CD8-positive, alpha-beta memory T cell (primary cell): ENCODE data around the gene PTPRQ. TPM values are rescaled to one million over a fixed set of nuclear protein-coding genes. Genes with fewer than 3 reads are reported as not detected.

ENCODE experiments used
- CTCF ChIA-PET: fragments of 350-600 bp; sonication (Branson Sonifier 250); formaldehyde crosslinking; loops from one replicate; lab custom pipeline; 2021; ENCODE audit warnings: antibody characterized with exemption; lab: Charles Lee
- POLR2A ChIA-PET: fragments of 350-600 bp; sonication (Branson Sonifier 250); formaldehyde crosslinking; loops from one replicate; lab custom pipeline; 2021; ENCODE audit warnings: antibody characterized with exemption; lab: Charles Lee
- DNase-seq, 5 donors: peaks; one replicate each; pipeline versions ENCODE4 v3.0.0 to v3.0.0-alpha.2; 2020 to 2022; ENCODE audit warnings: mixed read lengths in 1 of 5
- H3K27ac ChIP-seq: one replicate; pipeline ENCODE4 v1.7.0; 2013; ENCODE audit warnings: low read depth, mild to moderate bottlenecking, low read length, moderate library complexity
- H3K27me3 ChIP-seq: 2 replicates; pipeline ENCODE4 v1.7.0; 2013; ENCODE audit warnings: low read length, mild to moderate bottlenecking; ENCODE audit not compliant: insufficient read depth, poor library complexity, severe bottlenecking
- H3K36me3 ChIP-seq: 2 replicates; pipeline ENCODE4 v1.7.0; 2013; ENCODE audit warnings: mild to moderate bottlenecking, low read length, moderate library complexity; ENCODE audit not compliant: insufficient read depth
- H3K4me1 ChIP-seq: 2 replicates; pipeline ENCODE4 v1.7.0; 2013; ENCODE audit warnings: mild to moderate bottlenecking, low read length, moderate library complexity; ENCODE audit not compliant: insufficient read depth
- H3K4me3 ChIP-seq: 2 replicates; pipeline ENCODE4 v1.7.0; 2013; ENCODE audit warnings: mild to moderate bottlenecking, low read length
- H3K9me3 ChIP-seq: 2 replicates; pipeline ENCODE4 v1.7.0; 2013; ENCODE audit warnings: mild to moderate bottlenecking, low read length
- H3K27ac Mint-ChIP-seq, 8 donors: one replicate each; pipeline ENCODE4 v1.8.0; 2020 to 2021; ENCODE audit warnings: mixed read lengths in 8 of 8, mild to moderate bottlenecking in 6 of 8, inconsistent platforms in 3 of 8, moderate library complexity in 3 of 8
- H3K27me3 Mint-ChIP-seq, 2 donors: one replicate each; pipeline ENCODE4 v1.8.0; 2020 to 2021; ENCODE audit warnings: mixed read lengths in 2 of 2, mild to moderate bottlenecking in 1 of 2, moderate library complexity in 1 of 2
- H3K36me3 Mint-ChIP-seq, 3 donors: one replicate each; pipeline ENCODE4 v1.8.0; 2020 to 2021; ENCODE audit warnings: mixed read lengths in 3 of 3, inconsistent platforms in 1 of 3, mild to moderate bottlenecking in 1 of 3
- H3K4me1 Mint-ChIP-seq, 3 donors: one replicate each; pipeline ENCODE4 v1.8.0; 2020 to 2021; ENCODE audit warnings: mixed read lengths in 3 of 3, inconsistent platforms in 1 of 3, mild to moderate bottlenecking in 1 of 3
- H3K4me3 Mint-ChIP-seq, 7 donors: one replicate each; pipeline ENCODE4 v1.8.0; 2020 to 2021; ENCODE audit warnings: mixed read lengths in 7 of 7, mild to moderate bottlenecking in 6 of 7, moderate library complexity in 4 of 7, inconsistent platforms in 2 of 7
- H3K9me3 Mint-ChIP-seq, 5 donors: one replicate each; pipeline ENCODE4 v1.8.0; 2020 to 2022; ENCODE audit warnings: mixed read lengths in 5 of 5, mild to moderate bottlenecking in 3 of 5, moderate library complexity in 2 of 5, inconsistent platforms in 1 of 5
- polyA plus RNA-seq: library from polyadenylated mRNA; unstranded; fragments of 300-500 nt; fragmentation: Illumina TruSeq; gene quantifications from one replicate; pipeline ENCODE4 v1.2.3, GENCODE V29; 2021
- total RNA-seq, 2 experiments: library from RNA; stranded (reverse); gene quantifications; one replicate each; pipeline ENCODE4 v1.2.3, GENCODE V29; 2021

PTPRQ gene
- total and polyA plus RNA-seq, 3 experiments from 2014 or later: not detected

DNA sequence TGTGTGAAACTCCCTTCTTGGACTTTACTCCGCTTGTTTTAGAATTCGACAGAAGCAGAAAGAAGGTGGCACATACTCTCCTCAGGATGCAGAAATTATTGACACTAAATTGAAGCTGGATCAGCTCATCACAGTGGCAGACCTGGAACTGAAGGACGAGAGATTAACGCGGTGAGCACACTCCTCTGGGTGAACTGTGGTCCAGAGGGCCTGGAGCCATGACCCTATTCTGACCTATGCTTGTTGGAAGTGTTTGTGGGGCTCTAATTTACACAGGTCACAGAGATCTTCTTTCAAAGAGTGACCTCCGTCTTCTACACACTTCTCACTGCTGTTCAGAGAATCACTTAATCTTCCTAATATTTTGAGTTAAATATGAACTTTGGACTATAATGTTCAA is 190.9 kb downstream of the PTPRQ start:
- Mint-ChIP-seq H3K27me3 (no peaks in the 10 kb centered on the region), H3K9me3 (peaks cover 0 to 13% (median 1%) of the 10 kb centered on the region in 5 donors), H3K4me3 (no peak overlapping the region), H3K27ac (no peak overlapping the region), H3K4me1 (no peaks in the 10 kb centered on the region), H3K36me3 (no peaks in the 10 kb centered on the region)
- H3K9me3 ChIP-seq: no peaks in the 10 kb centered on the region
- no peak for DNase-seq
- H3K4me1 ChIP-seq: no peaks in the 10 kb centered on the region
- no peaks in the 10 kb centered on the region for H3K27me3 ChIP-seq
- ChIA-PET POLR2A (no interaction called here), CTCF (no interaction called here)
- H3K27ac ChIP-seq: no peak overlapping the region
- H3K4me3 ChIP-seq: no peak overlapping the region
- no peaks in the 10 kb centered on the region for H3K36me3 ChIP-seq

DNA sequence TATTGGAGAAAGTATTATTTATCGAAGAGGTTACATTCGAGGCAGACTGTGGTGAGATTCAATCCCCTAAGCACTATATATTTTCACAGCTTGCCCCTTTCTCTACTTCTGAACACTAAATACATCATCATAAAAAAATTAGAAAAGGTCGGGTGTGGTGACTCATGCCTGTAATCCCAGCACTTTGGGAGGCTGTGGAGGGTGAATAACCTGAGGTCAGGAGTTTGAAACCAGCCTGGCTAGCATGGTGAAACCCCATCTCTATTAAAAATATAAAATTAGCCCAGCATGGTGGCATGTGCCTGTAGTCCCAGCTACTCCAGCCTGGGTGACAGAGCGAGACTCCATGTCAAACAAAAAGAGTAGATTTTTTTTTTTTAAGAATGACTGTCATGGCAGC is 192.8 kb downstream of the PTPRQ start:
- ChIA-PET POLR2A (no interaction called here), CTCF (no interaction called here)
- no peak overlapping the region for H3K27ac Mint-ChIP-seq
- H3K4me1 Mint-ChIP-seq: no peaks in the 10 kb centered on the region
- H3K36me3 Mint-ChIP-seq: no peaks in the 10 kb centered on the region
- H3K27me3 Mint-ChIP-seq: no peaks in the 10 kb centered on the region
- no peaks in the 10 kb centered on the region for H3K27me3 ChIP-seq
- H3K4me3 ChIP-seq: no peak overlapping the region
- no peak for DNase-seq
- no peaks in the 10 kb centered on the region for H3K9me3 ChIP-seq
- peaks cover under 1 to 21% (median 3%) of the 10 kb centered on the region in 5 donors for H3K9me3 Mint-ChIP-seq
- no peak overlapping the region for H3K27ac ChIP-seq
- H3K4me1 ChIP-seq: no peaks in the 10 kb centered on the region
- H3K4me3 Mint-ChIP-seq: no peak overlapping the region
- H3K36me3 ChIP-seq: no peaks in the 10 kb centered on the region

DNA sequence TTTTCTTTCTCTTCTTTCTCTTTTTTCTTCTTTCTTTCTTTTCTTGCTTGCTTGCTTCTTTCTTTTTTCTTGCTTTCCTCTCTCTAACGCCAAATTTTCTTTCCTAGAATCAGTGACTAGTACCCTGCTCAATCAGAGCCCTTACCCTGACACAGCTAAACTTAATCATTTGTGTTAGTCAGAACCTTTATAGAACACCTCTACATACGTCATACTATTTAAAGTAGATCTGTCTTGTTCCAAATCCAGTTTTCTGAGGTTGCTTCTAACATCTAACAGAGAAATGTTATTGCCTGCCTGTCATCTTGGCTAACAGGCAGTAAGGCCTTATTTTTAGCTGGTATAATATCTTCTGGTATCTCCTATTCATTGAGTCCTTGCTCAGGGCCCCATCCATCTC is 197.9 kb downstream of the PTPRQ start:
- Histone ChIP-seq H3K27me3 (no peaks in the 10 kb centered on the region), H3K36me3 (no peaks in the 10 kb centered on the region), H3K4me1 (no peaks in the 10 kb centered on the region), H3K27ac (no peak overlapping the region), H3K4me3 (no peak overlapping the region), H3K9me3 (no peaks in the 10 kb centered on the region)
- Mint-ChIP-seq H3K36me3 (no peaks in the 10 kb centered on the region), H3K4me3 (no peak overlapping the region), H3K27ac (no peak overlapping the region), H3K4me1 (no peaks in the 10 kb centered on the region), H3K9me3 (peaks cover 3 to 36% (median 6%) of the 10 kb centered on the region in 5 donors), H3K27me3 (no peaks in the 10 kb centered on the region)
- POLR2A ChIA-PET: no interaction called here
- no peak for DNase-seq
- CTCF ChIA-PET: no interaction called here

DNA sequence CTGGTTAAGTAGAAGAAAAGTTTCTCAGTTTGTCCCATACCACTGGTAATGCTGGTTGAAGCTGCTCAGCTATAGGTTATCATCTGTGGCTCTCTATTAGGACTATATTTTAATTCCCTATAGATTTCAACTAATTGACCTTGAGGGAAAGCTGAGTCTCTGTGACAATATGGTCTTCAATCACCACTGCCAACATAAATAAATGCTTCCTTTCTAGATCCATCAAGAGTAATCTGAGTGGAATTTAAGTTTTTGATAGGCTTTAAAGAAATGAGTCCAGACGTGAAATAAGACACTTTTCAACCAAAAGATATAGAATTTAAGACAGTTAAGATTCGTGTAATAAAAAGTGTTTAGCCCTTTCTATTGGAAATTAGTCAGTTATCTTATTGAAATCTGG is 199.9 kb downstream of the PTPRQ start:
- ChIA-PET CTCF (no interaction called here), POLR2A (no interaction called here)
- no peak overlapping the region for H3K27ac ChIP-seq
- no peaks in the 10 kb centered on the region for H3K4me1 ChIP-seq
- no peak overlapping the region for H3K4me3 ChIP-seq
- Mint-ChIP-seq H3K27ac (no peak overlapping the region), H3K4me1 (no peaks in the 10 kb centered on the region), H3K36me3 (no peaks in the 10 kb centered on the region), H3K27me3 (no peaks in the 10 kb centered on the region), H3K4me3 (no peak overlapping the region), H3K9me3 (peaks cover 3 to 36% (median 6%) of the 10 kb centered on the region in 5 donors)
- H3K36me3 ChIP-seq: no peaks in the 10 kb centered on the region
- no peak for DNase-seq
- no peaks in the 10 kb centered on the region for H3K9me3 ChIP-seq
- H3K27me3 ChIP-seq: no peaks in the 10 kb centered on the region

DNA sequence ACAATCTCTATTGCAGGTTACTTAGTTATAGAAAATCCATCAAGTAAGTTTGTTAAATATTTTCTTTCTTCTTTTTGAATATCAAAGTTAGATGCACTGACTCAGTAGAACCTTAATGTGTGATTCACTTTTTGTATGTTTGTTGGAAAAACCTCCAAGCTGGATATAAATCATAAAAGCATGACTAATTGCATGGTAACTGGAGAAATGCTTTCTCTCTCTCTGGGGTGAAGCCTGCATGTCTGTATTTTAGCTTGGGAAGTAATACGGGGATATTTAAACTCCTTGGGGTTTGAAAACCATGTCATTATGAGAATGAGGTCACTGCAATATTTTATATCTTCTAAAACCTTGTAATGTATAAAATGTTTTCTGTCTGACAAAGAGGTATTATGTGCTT is 204.8 kb downstream of the PTPRQ start:
- no peaks in the 10 kb centered on the region for H3K36me3 Mint-ChIP-seq
- CTCF ChIA-PET: no interaction called here
- no peak overlapping the region for H3K27ac ChIP-seq
- no peaks in the 10 kb centered on the region for H3K36me3 ChIP-seq
- no peak overlapping the region for H3K27ac Mint-ChIP-seq
- H3K4me1 ChIP-seq: no peaks in the 10 kb centered on the region
- no peaks in the 10 kb centered on the region for H3K27me3 Mint-ChIP-seq
- H3K4me3 Mint-ChIP-seq: no peak overlapping the region
- no peaks in the 10 kb centered on the region for H3K9me3 ChIP-seq
- no peaks in the 10 kb centered on the region for H3K27me3 ChIP-seq
- peaks cover 0 to 19% (median 2%) of the 10 kb centered on the region in 5 donors for H3K9me3 Mint-ChIP-seq
- no peak for DNase-seq
- H3K4me1 Mint-ChIP-seq: no peaks in the 10 kb centered on the region
- no peak overlapping the region for H3K4me3 ChIP-seq
- POLR2A ChIA-PET: no interaction called here

DNA sequence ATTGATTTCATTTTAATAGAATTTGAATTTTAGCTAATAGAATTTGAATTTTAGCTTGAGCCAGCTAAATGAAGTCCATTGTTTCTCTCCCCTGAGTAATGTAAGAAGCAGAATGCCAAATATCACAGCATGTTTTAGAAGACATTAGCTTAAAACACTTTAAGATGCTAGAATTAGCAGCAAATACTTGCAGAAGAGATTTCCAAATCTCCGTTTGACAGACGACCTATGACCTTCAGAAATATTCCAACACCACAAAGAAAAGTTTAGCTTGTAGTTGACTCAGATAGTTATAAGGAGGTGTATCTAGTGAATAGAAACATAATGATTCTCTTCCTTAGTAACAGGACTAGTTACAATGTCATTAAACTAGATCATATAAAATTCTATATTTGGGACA is 211.7 kb downstream of the PTPRQ start:
- Mint-ChIP-seq H3K27me3 (no peaks in the 10 kb centered on the region), H3K4me1 (no peaks in the 10 kb centered on the region), H3K36me3 (no peaks in the 10 kb centered on the region), H3K9me3 (peaks cover 0 to 17% (median 6%) of the 10 kb centered on the region in 5 donors), H3K27ac (no peak overlapping the region), H3K4me3 (no peak overlapping the region)
- DNase-seq: no peak
- Histone ChIP-seq H3K4me1 (no peaks in the 10 kb centered on the region), H3K36me3 (no peaks in the 10 kb centered on the region), H3K27me3 (no peaks in the 10 kb centered on the region), H3K4me3 (no peak overlapping the region), H3K9me3 (no peaks in the 10 kb centered on the region), H3K27ac (no peak overlapping the region)
- ChIA-PET POLR2A (no interaction called here), CTCF (no interaction called here)

DNA sequence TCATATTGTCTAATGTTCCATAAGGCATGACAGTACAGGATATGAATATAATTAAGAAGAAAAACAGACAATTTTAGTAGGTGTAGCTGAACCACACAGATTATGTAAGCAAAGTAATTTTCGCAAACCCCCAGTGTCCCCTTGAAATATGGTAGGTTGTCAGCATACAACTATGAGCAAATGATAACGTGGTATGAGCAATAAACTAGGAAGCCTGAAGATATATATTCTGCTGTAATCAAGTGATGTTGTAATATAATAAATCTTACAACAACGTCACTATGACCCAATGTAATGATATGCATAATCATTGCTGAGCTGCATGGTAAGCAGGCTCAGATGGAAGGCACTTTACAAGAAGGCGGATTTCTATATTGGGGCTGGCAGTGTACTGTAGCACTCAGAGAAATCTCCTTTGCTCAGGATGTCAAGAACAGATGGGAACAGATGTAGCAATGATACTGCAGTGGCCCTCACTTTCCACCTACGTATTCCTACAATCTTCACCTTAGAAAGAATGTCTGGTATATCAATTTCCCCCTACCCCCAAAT is 215.6 kb downstream of the PTPRQ start:
- DNase-seq: no peak
- Mint-ChIP-seq H3K4me1 (no peaks in the 10 kb centered on the region), H3K9me3 (peaks cover 0 to 17% (median 4%) of the 10 kb centered on the region in 5 donors), H3K36me3 (no peaks in the 10 kb centered on the region), H3K4me3 (no peak overlapping the region), H3K27me3 (no peaks in the 10 kb centered on the region), H3K27ac (no peak overlapping the region)
- CTCF ChIA-PET: no interaction called here
- no peaks in the 10 kb centered on the region for H3K36me3 ChIP-seq
- H3K9me3 ChIP-seq: no peaks in the 10 kb centered on the region
- H3K27me3 ChIP-seq: no peaks in the 10 kb centered on the region
- no peak overlapping the region for H3K4me3 ChIP-seq
- no peak overlapping the region for H3K27ac ChIP-seq
- POLR2A ChIA-PET: no interaction called here
- no peaks in the 10 kb centered on the region for H3K4me1 ChIP-seq

DNA sequence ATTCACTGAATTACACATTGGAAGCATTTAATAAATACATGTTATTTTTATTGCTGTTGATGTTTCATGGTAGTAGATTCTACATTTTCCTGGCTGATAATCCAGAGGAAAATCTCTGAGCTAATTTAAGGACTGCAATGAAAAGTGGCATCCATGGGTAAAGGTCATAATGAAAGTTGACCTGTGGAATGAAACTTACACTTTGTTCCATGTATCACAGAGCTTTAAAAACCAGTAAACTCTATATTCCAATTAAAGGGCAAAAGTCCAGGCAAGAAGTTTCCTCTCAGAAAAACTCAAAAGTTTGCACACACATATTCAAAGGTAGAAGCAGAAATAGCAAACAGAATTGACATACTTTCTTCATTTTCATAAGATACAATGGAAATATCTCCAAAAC is 218.6 kb downstream of the PTPRQ start:
- Histone ChIP-seq H3K4me3 (no peak overlapping the region), H3K4me1 (no peaks in the 10 kb centered on the region), H3K27ac (no peak overlapping the region), H3K36me3 (no peaks in the 10 kb centered on the region), H3K27me3 (no peaks in the 10 kb centered on the region), H3K9me3 (no peaks in the 10 kb centered on the region)
- POLR2A ChIA-PET: no interaction called here
- no peak for DNase-seq
- no peak overlapping the region for H3K27ac Mint-ChIP-seq
- no peak overlapping the region for H3K4me3 Mint-ChIP-seq
- H3K4me1 Mint-ChIP-seq: no peaks in the 10 kb centered on the region
- H3K9me3 Mint-ChIP-seq: peaks cover 0 to 21% (median 5%) of the 10 kb centered on the region in 5 donors
- no peaks in the 10 kb centered on the region for H3K36me3 Mint-ChIP-seq
- H3K27me3 Mint-ChIP-seq: no peaks in the 10 kb centered on the region
- CTCF ChIA-PET: no interaction called here

DNA sequence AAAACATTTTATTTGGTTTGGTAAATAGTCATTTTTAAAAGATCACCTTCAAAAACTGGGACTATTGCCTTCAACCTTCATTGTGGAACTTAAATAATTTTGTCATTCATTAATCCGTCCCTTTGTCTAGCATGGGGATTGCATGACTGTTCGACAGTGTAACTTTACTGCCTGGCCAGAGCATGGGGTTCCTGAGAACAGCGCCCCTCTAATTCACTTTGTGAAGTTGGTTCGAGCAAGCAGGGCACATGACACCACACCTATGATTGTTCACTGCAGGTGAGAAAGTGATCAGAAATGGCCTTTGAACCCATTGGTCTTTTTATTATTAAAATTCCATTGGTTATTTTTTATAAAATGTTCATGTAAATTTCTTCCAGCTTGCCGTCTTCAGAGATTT is 226.2 kb downstream of the PTPRQ start:
- no peaks in the 10 kb centered on the region for H3K36me3 Mint-ChIP-seq
- no peaks in the 10 kb centered on the region for H3K27me3 ChIP-seq
- no peaks in the 10 kb centered on the region for H3K36me3 ChIP-seq
- no peak overlapping the region for H3K27ac ChIP-seq
- no peaks in the 10 kb centered on the region for H3K4me1 ChIP-seq
- H3K9me3 ChIP-seq: no peaks in the 10 kb centered on the region
- ChIA-PET POLR2A (no interaction called here), CTCF (no interaction called here)
- H3K4me3 Mint-ChIP-seq: no peak overlapping the region
- no peaks in the 10 kb centered on the region for H3K27me3 Mint-ChIP-seq
- H3K27ac Mint-ChIP-seq: no peak overlapping the region
- H3K4me1 Mint-ChIP-seq: no peaks in the 10 kb centered on the region
- no peak for DNase-seq
- H3K9me3 Mint-ChIP-seq: peaks cover 0 to 31% (median 5%) of the 10 kb centered on the region in 5 donors
- no peak overlapping the region for H3K4me3 ChIP-seq
